GM18499 (cell line): ENCODE results near the gene FRMD4B.

Source experiments
- ATAC-seq: cut with Tn5 transposase; IDR thresholded peaks from one replicate; pipeline ENCODE4 v1.9.1; 2021; ENCODE audit warnings: moderate number of reproducible peaks; ENCODE audit not compliant: insufficient read depth, unreplicated experiment

FRMD4B gene

DNA sequence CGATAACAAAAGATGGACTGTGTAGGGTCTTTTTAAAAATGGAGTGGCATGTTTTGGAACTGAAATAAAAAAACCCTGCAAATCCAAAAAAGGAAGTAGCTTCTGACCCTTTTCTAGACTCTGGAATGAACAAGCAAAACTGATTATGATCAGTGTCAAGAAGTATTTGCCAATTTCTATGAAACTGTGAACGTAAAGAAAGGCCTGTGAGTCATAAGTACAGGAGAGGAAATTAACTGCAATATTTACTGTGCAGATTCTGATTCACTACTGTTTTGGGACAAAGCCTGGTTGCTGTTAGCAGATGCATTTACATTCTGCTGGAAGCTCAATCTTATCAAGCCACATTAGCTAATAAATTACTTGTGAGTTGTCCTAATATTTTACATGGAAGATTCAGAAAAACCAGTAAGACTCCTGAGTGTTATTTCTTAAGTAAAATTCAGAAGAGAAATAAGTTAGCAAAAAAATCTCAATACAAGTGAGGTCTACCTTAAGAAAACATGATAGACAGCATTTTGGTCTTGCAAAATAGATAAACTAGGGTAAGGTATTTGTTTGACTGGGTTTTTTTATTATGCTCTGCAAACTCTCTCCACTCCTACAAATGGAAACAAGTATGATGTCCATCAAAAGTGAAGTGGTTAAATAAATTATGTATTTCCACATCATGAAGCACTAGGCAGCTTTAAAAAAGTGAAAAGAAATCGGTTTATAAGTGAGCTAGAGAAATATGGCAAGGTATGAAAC is 173.3 kb downstream of the FRMD4B start:
- ATAC-seq, result peak; percentile 81

- ATAC-seq, result no peak
These were observed 175.7 kb downstream of the FRMD4B start for GRCh38 chr3:69210068-69210730.

GRCh38 chr3:69209413-69209812 is 176.5 kb downstream of the FRMD4B start:
- no peak for ATAC-seq

DNA sequence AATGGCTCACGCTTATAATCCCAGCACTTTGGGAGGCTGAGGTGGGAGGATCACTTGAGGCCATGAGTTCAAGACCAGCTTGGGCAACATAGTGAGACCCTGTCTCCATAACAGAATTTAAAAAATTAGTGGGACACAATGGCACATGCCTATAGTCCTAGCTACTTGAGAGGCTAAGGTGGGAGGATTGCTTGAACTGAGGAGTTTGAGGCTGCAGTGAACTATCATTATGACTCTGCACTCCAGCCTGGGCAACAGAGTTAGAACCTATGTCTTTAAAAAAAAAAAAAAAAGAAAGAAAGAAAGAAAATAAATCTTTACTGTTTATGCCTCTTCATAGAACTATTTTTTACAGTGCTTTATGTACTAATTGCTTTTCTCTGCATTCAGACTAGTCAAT is 178.9 kb downstream of the FRMD4B start:
- no peak for ATAC-seq

DNA sequence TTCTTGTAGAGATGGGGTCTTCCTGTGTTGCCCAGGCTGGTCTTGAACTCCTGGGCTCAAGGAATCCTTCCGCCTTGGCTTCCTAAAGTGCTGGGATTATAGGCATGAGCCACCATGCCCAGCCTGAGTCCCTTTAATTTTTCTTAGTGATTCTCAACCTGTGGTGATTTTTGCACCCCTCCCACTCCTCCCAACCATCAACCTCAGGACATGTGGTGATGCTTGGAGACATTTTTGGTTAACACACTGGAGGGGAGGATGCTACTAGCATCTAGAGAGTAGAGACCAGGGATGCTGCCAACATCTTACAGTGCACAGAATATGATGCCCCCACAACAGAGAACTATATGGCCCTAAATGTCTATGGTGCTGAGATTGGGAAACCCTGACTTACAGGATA is 180.5 kb downstream of the FRMD4B start:
- no peak for ATAC-seq

DNA sequence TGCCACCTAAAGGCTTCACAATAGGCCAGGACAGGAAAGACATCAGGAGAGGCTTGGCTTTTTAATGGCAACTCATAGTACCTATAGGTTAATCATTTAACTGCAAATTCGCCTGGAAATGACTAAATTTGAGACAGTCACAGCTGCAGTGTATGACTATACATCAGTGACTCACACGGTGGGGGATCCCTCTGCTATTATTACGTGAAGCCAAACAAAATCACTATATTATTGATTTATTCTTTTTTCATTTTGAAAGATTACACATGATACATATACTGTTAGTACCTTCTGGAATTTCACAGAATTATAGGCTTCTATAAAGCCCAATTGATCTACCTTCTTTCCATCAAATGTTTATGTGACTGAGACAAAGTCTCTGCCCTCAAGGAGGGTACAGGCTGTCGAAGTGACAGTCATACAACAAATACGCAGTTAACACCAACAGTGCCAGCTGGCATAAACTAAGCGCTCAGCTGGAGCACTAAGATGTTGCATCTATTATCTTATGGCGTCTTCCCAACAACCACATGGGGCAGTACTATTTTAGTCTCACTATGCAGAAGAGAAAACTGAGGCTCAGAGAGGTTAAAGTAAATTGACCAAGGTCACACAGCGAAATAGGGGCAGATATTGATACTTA is 181.5 kb downstream of the FRMD4B start:
- peak; percentile 80 for ATAC-seq

DNA sequence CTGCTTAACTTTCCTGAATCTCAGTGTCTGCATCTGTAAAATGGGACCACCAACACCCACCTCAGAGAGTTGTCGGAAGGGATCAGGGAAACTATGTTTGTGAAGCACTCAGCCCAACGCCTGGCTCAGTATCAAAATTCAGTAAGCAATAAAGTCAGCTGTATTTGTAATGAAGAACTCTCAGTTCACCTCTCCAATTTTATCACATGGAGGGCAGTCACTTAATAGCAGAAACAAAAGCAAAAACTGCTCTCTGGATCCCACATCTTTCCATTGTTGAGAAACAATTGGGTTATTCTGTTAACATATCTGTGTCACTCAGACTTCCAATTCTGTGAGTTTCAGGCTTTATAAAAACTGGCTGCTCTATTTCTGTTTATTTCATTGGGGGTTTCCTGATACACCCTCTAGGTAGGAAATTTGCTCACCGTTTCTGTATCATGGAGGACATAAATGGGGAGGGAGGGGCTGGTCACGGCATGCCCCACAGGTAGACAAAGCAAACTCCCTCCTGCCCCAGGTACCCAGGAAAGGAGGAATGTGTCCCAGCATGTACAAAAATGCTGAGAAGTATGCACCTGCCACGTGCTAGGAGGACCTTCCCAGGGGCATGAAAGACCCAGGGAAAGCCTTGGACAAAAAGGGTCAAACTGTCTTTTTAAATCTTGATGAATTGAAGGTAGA is 182.1 kb downstream of the FRMD4B start:
- no peak for ATAC-seq

DNA sequence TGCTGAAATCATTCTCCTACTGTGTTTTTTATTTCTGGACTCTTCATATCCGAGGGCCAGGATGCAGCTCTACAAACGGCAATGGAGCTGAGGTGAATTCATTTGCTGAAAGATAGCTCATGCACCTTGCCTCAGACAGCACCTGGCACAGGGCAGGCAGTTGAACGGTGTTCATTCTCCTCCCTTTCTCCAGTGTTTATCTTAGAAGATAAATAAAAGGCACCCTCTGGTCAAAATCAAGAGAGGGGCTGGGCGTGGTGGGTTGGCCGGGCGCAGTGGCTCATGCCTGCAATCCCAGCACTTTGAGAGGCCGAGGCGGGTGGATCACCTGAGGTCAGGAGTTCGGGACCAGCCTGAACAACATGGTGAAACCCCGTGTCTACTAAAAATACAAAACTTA is 184.2 kb downstream of the FRMD4B start:
- ATAC-seq, result no peak

DNA sequence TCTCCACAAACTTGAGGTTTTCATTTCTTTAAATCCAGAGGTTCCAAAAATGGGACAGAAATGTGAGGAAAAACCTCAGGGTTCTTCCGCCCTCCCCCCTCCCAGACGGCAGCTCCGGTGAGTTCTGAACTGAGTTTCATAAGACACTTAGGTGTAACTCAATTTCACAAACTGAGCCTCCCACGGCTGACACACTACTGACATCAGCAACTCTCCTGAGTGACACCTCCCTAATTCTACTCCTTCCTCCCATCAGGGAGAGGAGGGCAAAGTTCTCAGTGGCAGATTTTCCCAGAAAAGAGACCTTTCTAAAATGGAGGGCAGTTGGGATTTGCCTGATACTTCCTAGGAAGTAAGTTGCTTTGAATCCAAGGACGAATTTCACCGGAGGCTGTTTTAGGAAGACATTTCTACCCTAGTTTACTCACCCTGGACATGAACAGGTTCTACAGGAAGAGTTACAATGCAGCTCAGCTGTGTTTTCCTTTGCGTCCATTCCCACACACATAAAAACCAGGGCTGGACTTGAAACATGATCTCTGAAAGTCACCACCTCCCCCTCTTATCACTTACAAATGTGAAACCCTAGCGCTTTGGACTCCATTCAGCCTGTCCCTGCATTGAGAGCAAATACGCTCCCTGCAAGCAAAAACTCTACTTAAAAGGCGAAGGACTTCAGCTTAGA is 185.4 kb downstream of the FRMD4B start:
- no peak for ATAC-seq

- ATAC-seq, result no peak
These were observed 185.9 kb downstream of the FRMD4B start for GRCh38 chr3:69199942-69200341.

DNA sequence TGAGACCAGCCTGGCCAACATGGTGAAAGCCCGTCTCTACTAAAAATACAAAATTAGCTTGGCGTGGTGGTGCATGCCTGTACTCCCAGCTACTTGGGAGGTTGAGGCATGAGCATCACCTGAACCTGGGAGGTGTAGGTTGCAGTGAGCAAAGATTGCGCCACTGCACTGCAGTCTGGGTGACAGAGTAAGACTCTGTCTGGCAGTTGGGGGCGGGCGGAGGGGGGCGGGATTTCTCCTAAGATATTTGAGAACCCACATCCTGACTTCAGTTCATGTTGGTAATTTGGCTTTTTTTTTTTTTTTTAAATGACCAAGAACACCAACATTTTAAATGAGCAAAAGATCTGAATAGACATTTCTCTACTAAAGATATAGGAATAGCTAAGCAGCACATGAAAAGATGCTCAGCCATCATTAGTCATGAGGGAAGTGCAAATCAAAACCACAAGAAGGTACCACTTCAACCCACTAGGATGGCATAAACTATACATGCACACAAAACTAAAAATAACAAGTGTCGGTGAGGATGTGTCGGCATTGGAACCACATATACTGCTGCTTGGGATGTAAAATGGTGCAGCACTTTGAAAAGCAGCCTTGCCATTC is 187.9 kb downstream of the FRMD4B start:
- no peak for ATAC-seq

DNA sequence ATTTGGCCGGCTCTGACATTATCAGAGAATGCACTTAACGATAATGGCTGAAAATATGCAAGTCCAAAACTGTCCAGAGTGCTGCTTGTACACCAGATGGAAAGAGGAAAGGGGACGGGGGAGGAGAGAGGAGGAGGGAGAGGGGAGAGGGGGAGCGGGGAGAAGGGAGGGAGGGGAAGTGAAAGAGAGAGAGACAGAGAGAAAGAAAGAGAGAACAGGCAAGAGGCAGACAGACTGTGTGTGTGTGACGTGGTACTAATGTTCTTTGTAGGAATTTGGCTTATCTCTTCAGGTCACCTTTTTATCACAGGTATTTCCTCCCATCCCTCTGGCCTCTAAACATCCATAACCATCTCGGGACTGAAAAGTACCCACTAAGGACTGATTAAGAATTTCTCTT is 188.4 kb downstream of the FRMD4B start:
- no peak for ATAC-seq

GRCh38 chr3:69196876-69197275 is 189.0 kb downstream of the FRMD4B start:
- ATAC-seq, result no peak

GRCh38 chr3:69194431-69195165 is 191.3 kb downstream of the FRMD4B start:
- no peak for ATAC-seq

GRCh38 chr3:69193749-69194148 is 192.1 kb downstream of the FRMD4B start:
- ATAC-seq, result no peak

- ATAC-seq, result no peak
These were observed 194.4 kb downstream of the FRMD4B start for GRCh38 chr3:69191516-69191915.

DNA sequence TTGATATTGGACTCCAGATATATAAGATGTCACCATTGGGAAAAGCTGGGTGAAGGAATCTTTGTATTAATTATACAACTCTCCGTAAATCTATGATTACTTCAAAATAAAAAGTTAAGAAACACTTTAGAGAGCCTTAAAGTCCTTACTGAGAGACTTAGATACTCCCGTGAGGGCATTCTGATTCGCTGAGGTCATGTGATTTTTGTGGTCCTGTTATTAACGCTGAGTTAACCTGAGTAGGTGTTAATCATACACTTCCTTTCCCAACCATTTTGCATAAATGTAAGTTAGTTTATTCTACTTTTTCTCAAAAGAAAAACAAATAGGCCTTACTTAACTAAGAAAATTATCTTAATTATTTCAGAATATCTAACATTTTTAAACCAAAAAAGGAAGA is 196.4 kb downstream of the FRMD4B start:
- ATAC-seq, result no peak

DNA sequence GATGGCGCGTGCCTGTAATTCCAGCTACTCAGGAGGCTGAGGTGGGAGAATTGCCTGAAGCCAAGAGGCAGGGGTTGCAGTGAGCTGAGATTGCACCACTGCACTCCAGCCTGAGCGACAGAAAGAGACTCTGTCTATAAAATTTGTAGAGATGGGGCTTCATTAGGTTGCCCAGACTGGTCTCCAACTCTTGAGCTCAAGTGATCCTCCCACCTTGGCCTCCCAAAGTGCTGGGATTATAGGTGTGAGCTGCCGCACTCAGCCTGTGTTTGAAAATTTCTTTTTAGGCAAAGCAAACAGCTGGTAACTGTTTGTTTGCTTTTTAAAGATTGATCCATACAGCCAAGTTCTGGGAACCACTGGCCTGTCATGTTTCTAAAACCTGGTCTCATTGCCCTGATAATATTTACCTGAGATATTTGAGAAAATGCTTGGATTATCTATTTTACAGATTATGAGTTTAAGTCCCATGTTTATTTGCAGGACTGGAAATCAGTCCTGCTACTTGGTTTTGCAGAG is 199.3 kb downstream of the FRMD4B start:
- no peak for ATAC-seq
